ENCODE results near the gene LTBP3.

Gene LTBP3

GRCh38 chr11:65562020-65562419 lies 3.9 kb upstream of the LTBP3 start:
- Mint-ChIP-seq H3K27me3 (no peaks in the 10 kb centered on the region), H3K4me1 (peaks cover 53% of the 10 kb centered on the region), H3K9me3 (no peaks in the 10 kb centered on the region), H3K4me3 (no peak overlapping the region), H3K36me3 (ENCODE audit: insufficient read depth) (peaks cover 8% of the 10 kb centered on the region), H3K27ac (ENCODE audit: low read depth) (no peak overlapping the region)
- ATAC-seq (replicated peaks; ENCODE audit: extremely low read depth, poor library complexity, severe bottlenecking), result no peak
- DNase-seq (ENCODE audit: low spot score in 2 of 2), result no peak

GRCh38 chr11:65560555-65561418 lies 2.6 kb upstream of the LTBP3 start:
- no peak for ATAC-seq (replicated peaks; ENCODE audit: extremely low read depth, poor library complexity, severe bottlenecking)
- Mint-ChIP-seq H3K4me3 (no peak overlapping the region), H3K27ac (ENCODE audit: low read depth) (peak overlapping the region; percentile 47), H3K36me3 (ENCODE audit: insufficient read depth) (peaks cover 5% of the 10 kb centered on the region), H3K9me3 (no peaks in the 10 kb centered on the region), H3K4me1 (peaks cover 57% of the 10 kb centered on the region), H3K27me3 (no peaks in the 10 kb centered on the region)
- DNase-seq (ENCODE audit: low spot score in 2 of 2), result no peak

DNA sequence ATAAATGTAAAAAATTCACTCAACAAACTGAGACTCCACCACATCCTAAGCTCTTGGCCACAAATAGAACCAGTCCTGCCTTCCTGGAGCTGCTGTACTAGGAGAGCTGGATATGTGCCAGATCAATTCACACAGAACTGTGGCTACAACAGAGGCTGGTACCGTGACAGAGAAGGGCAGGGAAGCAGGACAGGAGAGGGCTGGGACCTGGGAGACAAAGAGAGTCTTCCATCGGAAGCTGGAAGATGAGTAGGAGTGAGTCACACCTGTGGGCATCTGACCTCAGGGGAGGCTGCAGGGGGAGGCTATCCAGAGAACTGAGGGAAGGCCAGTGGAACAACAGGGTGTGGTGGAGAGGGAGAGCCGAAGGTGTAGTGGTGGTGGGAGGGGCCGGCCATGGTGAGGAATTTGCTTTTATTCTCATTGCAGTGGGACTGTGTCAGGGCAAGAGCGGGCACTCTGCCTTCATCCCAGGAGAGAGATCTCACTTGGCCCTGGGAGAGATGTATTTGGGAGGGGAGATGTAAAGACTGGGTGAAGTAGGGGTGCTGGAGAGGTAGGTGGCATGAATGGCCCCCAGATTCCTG lies 1.9 kb upstream of the LTBP3 start:
- Mint-ChIP-seq H3K4me3 (no peak overlapping the region), H3K4me1 (peaks cover 57% of the 10 kb centered on the region), H3K36me3 (ENCODE audit: insufficient read depth) (peaks cover 4% of the 10 kb centered on the region), H3K27me3 (no peaks in the 10 kb centered on the region), H3K9me3 (no peaks in the 10 kb centered on the region), H3K27ac (ENCODE audit: low read depth) (peak overlapping the region; percentile 47)
- ATAC-seq (replicated peaks; ENCODE audit: extremely low read depth, poor library complexity, severe bottlenecking), result no peak
- no peak for DNase-seq (ENCODE audit: low spot score in 2 of 2)

- no peaks in the 10 kb centered on the region for H3K27me3 Mint-ChIP-seq
- no peaks in the 10 kb centered on the region for H3K9me3 Mint-ChIP-seq
- peak overlapping the region; percentile 82 for H3K4me3 Mint-ChIP-seq
- DNase-seq (ENCODE audit: low spot score in 2 of 2) (no peak), ATAC-seq (replicated peaks; ENCODE audit: extremely low read depth, poor library complexity, severe bottlenecking) (no peak)
- H3K36me3 Mint-ChIP-seq (ENCODE audit: insufficient read depth), result peaks cover 4% of the 10 kb centered on the region
- H3K27ac Mint-ChIP-seq (ENCODE audit: low read depth), result peak overlapping the region; percentile 92
- peaks cover 57% of the 10 kb centered on the region for H3K4me1 Mint-ChIP-seq
Measured at GRCh38 chr11:65559535-65559934, 1.4 kb upstream of the LTBP3 start.

DNA sequence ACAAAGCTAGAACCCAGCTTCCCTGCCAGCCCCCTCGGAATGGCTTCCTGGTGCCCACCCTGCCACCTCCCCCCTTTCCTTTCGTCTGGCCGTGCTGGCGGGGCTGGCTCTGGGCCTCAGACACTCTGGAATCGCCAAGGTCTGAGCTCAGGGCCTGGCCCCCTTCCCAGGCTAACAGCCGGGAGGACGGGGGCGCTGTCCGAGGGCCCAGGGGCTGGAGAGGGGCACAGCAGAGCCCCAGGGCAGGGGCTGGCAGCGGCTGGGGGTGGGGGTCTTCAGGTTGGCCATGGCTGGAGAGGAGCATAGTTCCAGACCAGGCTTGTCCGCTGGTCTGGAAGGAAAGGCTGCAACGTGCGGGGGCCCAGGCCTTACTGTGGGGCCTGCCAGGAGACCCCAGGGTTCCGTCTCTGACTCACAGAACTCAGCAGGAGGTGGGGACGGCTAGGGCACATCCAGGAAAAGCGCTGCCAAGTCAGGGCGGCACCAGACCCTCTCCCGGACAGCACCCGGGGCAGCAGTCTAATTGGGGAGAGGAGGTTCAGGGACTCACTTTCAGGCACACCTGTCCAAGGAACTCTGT lies 861 bp upstream of the LTBP3 start:
- no peaks in the 10 kb centered on the region for H3K9me3 Mint-ChIP-seq
- peak overlapping the region; percentile 82 for H3K4me3 Mint-ChIP-seq
- peak overlapping the region; percentile 92 for H3K27ac Mint-ChIP-seq (ENCODE audit: low read depth)
- ATAC-seq (replicated peaks; ENCODE audit: extremely low read depth, poor library complexity, severe bottlenecking) (no peak), DNase-seq (ENCODE audit: low spot score in 2 of 2) (no peak)
- peaks cover 4% of the 10 kb centered on the region for H3K36me3 Mint-ChIP-seq (ENCODE audit: insufficient read depth)
- H3K4me1 Mint-ChIP-seq, result peaks cover 62% of the 10 kb centered on the region
- H3K27me3 Mint-ChIP-seq, result no peaks in the 10 kb centered on the region

- peak overlapping the region; percentile 82 for H3K4me3 Mint-ChIP-seq
- H3K27ac Mint-ChIP-seq (ENCODE audit: low read depth), result peak overlapping the region; percentile 92
- DNase-seq (ENCODE audit: low spot score in 2 of 2), result no peak
- H3K9me3 Mint-ChIP-seq, result no peaks in the 10 kb centered on the region
- peaks cover 6% of the 10 kb centered on the region for H3K36me3 Mint-ChIP-seq (ENCODE audit: insufficient read depth)
- no peaks in the 10 kb centered on the region for H3K27me3 Mint-ChIP-seq
- H3K4me1 Mint-ChIP-seq, result peaks cover 66% of the 10 kb centered on the region
- ATAC-seq (replicated peaks; ENCODE audit: extremely low read depth, poor library complexity, severe bottlenecking), result no peak
Measured at GRCh38 chr11:65557280-65558001, 718 bp downstream of the LTBP3 start.

GRCh38 chr11:65556470-65557279 lies 1.5 kb downstream of the LTBP3 start:
- Mint-ChIP-seq H3K9me3 (no peaks in the 10 kb centered on the region), H3K4me1 (peaks cover 69% of the 10 kb centered on the region), H3K27me3 (no peaks in the 10 kb centered on the region), H3K36me3 (ENCODE audit: insufficient read depth) (peaks cover 11% of the 10 kb centered on the region), H3K27ac (ENCODE audit: low read depth) (peak overlapping the region; percentile 92), H3K4me3 (peak overlapping the region; percentile 82)
- ATAC-seq (replicated peaks; ENCODE audit: extremely low read depth, poor library complexity, severe bottlenecking) (no peak), DNase-seq (ENCODE audit: low spot score in 2 of 2) (no peak)

- H3K36me3 Mint-ChIP-seq (ENCODE audit: insufficient read depth), result peaks cover 15% of the 10 kb centered on the region
- H3K27me3 Mint-ChIP-seq, result no peaks in the 10 kb centered on the region
- H3K9me3 Mint-ChIP-seq, result no peaks in the 10 kb centered on the region
- H3K4me3 Mint-ChIP-seq, result peak overlapping the region; percentile 82
- peaks cover 74% of the 10 kb centered on the region for H3K4me1 Mint-ChIP-seq
- peak overlapping the region; percentile 77 for H3K27ac Mint-ChIP-seq (ENCODE audit: low read depth)
- no peak for ATAC-seq (replicated peaks; ENCODE audit: extremely low read depth, poor library complexity, severe bottlenecking)
- DNase-seq (ENCODE audit: low spot score in 2 of 2), result no peak
Measured at GRCh38 chr11:65555693-65556231, 2.4 kb downstream of the LTBP3 start.

GRCh38 chr11:65554842-65555430 lies 3.2 kb downstream of the LTBP3 start:
- peak overlapping the region; percentile 82 for H3K4me3 Mint-ChIP-seq
- peak overlapping the region; percentile 77 for H3K27ac Mint-ChIP-seq (ENCODE audit: low read depth)
- H3K4me1 Mint-ChIP-seq, result peaks cover 65% of the 10 kb centered on the region
- H3K9me3 Mint-ChIP-seq, result no peaks in the 10 kb centered on the region
- peaks cover 18% of the 10 kb centered on the region for H3K36me3 Mint-ChIP-seq (ENCODE audit: insufficient read depth)
- no peak for ATAC-seq (replicated peaks; ENCODE audit: extremely low read depth, poor library complexity, severe bottlenecking)
- no peak for DNase-seq (ENCODE audit: low spot score in 2 of 2)
- no peaks in the 10 kb centered on the region for H3K27me3 Mint-ChIP-seq

DNA sequence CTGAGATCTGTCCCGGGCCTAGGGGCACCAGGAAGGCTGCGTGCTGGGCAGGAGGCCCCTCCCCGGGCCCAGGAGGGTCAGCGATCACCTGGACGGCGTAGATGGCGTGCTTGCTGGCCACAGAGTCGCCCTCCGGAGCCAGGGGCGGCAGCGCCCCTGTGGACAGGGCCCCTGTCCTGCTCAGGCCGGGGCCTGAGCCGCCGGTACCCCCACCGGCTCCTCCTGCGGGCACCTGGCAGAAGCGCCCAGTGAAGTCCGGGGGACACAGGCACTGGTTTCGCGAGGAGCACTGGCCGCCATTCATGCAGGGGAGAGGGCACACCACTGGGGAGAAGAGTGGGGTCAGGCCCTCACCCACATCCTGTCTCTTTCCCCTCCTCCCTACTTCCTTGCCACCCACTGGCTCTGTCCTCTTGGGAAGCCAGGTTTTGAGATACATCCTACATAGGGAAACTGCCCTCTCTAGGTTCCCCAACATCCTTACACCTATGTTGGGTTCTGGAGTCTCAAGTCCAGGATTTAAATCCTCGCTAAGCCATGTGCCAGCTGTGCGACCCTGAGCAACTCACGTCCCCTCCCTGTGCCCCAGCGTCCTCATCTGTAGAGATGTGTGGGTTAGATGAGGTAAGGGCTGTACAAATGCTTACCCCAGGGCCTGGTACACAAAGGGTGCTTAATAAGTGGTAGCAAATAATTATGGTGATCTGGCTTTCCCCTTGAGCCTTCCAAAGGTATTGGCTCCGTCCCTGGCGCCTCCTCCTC lies 3.9 kb downstream of the LTBP3 start:
- H3K27me3 Mint-ChIP-seq, result no peaks in the 10 kb centered on the region
- no peak for DNase-seq (ENCODE audit: low spot score in 2 of 2)
- peak overlapping the region; percentile 82 for H3K4me3 Mint-ChIP-seq
- H3K4me1 Mint-ChIP-seq, result peaks cover 59% of the 10 kb centered on the region
- peaks cover 18% of the 10 kb centered on the region for H3K36me3 Mint-ChIP-seq (ENCODE audit: insufficient read depth)
- peak overlapping the region; percentile 77 for H3K27ac Mint-ChIP-seq (ENCODE audit: low read depth)
- no peak for ATAC-seq (replicated peaks; ENCODE audit: extremely low read depth, poor library complexity, severe bottlenecking)
- no peaks in the 10 kb centered on the region for H3K9me3 Mint-ChIP-seq
